Measurements from ENCODE around the gene CD55.

CD55 gene

DNA sequence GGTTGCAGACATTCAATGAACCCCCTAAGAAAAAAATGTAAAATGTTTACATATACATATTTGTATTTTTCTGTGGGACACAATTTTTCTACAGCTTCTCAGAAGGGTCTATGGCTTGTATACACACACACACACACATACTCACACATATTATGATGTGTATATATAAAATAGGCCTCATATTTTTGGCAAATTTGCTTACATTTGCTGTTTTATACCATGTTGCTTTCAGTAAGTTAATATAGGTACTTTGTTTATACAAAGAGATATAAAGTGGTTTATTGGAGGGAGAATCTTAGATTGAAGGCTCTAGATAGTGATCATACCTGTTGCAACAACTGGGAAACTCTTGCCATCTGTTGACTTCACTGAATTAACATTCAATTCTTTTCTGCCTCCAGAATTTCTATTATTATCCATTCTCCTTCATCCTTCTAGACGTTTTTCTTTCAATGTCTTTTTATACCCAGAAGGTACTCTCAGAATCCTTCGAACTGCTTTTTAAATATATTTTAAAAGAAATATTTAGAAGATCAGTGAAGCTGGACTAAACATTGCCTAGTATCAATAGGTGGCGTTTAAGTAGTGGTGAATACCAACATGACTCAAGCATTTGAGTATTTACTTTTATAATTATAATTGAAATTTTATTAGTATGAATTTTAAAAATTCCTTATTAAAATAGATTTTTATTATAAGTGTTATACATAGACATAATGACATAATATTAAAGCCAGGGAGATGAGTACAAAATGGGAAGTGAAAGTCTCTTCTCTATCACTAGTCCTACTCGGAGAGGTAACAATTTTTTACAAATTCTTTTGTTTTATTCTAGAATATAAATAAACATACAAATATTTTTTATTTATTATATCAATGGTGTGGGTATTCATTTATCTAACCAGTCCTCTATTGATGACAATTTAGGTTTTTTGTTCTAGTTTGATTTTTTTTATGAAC lies 10.2 kb downstream of the CD55 start:
- Mint-ChIP-seq H3K9me3 (peaks cover 3% of the 10 kb centered on the region), H3K27ac (no peak overlapping the region), H3K4me3 (no peak overlapping the region), H3K27me3 (no peaks in the 10 kb centered on the region), H3K36me3 (peaks cover 65% of the 10 kb centered on the region), H3K4me1 (peaks cover 77% of the 10 kb centered on the region)
- no peak for ATAC-seq

DNA sequence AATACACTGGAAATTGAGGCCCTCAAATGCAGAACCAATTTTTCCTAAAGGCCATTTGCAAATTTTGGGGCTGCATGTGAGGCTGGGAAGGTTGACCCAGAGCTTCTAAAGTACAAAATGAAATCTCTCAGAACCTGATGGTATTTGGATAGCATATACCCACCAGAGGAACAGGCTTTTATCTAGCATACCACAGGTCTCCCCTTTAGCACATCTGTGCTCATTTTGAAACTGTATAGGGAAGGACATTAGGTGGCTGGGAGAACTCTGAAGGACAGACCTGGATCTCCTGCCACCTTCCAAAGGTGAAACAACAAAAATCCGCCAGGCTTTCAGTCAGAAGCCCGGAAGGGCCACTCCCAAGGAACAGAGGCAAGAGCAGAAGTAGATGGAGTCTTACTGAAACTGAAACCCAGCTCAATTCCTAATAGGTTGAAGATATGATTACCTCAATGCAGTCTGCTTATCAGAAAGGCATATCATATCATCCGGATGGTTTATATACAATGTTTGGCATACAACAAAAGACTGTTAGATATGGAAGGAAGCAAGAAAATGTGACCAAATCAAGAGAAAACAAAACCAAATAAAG lies 11.6 kb downstream of the CD55 start:
- no peak for ATAC-seq
- no peaks in the 10 kb centered on the region for H3K27me3 Mint-ChIP-seq
- peak overlapping the region; percentile 97 for H3K27ac Mint-ChIP-seq
- peaks cover 60% of the 10 kb centered on the region for H3K36me3 Mint-ChIP-seq
- peaks cover 3% of the 10 kb centered on the region for H3K9me3 Mint-ChIP-seq
- peak overlapping the region; percentile 53 for H3K4me3 Mint-ChIP-seq
- peaks cover 80% of the 10 kb centered on the region for H3K4me1 Mint-ChIP-seq

DNA sequence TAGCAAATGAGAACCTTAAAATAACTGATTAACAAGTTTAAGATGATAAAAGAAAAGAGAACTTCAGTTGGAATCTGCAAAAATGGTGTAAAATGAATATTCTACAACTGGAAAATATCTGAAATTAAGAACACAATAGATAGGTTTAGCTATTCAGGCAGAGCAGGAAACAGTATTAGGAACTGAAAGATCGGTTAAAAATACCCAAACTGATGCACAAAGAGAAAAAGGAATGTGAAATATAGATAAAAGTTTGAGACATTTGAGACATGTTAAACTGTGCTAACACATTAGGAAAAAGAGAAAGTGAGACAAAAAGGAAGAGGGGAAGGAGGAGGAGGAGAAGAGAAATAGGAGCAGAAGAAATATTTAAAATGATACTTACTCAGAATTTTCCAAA lies 12.1 kb downstream of the CD55 start:
- peaks cover 55% of the 10 kb centered on the region for H3K36me3 Mint-ChIP-seq
- H3K4me3 Mint-ChIP-seq = peak overlapping the region; percentile 53
- H3K27me3 Mint-ChIP-seq = no peaks in the 10 kb centered on the region
- ATAC-seq = no peak
- peak overlapping the region; percentile 97 for H3K27ac Mint-ChIP-seq
- peaks cover 76% of the 10 kb centered on the region for H3K4me1 Mint-ChIP-seq
- peaks cover 3% of the 10 kb centered on the region for H3K9me3 Mint-ChIP-seq

DNA sequence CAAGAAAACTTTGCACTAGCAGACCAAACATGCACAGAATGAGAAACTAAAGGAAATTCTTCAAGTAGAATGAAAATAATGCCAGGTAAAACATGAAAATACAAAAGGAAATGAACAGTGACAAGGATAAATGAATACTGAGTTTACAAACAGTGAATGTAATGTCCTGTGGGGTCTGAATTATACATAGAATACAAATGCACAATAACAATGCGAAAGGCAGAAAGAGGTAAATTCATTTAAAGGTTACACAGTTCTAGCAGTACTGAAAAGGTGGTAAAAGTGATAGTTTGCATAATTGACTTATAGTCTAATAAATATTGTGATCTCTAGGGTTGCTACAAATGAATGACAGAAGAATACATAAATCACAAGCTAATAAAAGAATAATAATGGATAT lies 12.9 kb downstream of the CD55 start:
- ATAC-seq = no peak
- Mint-ChIP-seq H3K4me1 (peaks cover 69% of the 10 kb centered on the region), H3K27me3 (no peaks in the 10 kb centered on the region), H3K9me3 (peaks cover 3% of the 10 kb centered on the region), H3K27ac (peak overlapping the region; percentile 97), H3K4me3 (no peak overlapping the region), H3K36me3 (peaks cover 50% of the 10 kb centered on the region)

DNA sequence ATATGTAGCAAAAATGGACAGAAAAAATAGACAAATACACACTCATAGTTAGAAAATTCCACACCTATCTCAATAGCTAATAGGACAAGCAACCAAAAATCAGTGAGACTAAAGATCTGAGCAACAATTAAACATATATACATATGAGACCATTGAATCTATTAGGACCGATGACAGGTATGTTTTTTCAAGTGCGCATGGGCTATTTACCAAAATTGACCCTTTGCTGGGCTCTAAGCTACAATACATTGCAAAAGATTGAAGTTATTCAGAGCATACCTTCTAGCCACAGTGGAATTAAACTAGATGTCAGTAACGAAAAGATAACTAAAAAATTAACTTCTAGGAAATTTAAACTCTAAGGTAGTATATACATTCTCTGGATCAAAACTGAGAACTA lies 13.7 kb downstream of the CD55 start:
- ATAC-seq = no peak
- H3K9me3 Mint-ChIP-seq = peaks cover 3% of the 10 kb centered on the region
- no peaks in the 10 kb centered on the region for H3K27me3 Mint-ChIP-seq
- H3K27ac Mint-ChIP-seq = peak overlapping the region; percentile 97
- peaks cover 50% of the 10 kb centered on the region for H3K36me3 Mint-ChIP-seq
- H3K4me1 Mint-ChIP-seq = peaks cover 65% of the 10 kb centered on the region
- no peak overlapping the region for H3K4me3 Mint-ChIP-seq

DNA sequence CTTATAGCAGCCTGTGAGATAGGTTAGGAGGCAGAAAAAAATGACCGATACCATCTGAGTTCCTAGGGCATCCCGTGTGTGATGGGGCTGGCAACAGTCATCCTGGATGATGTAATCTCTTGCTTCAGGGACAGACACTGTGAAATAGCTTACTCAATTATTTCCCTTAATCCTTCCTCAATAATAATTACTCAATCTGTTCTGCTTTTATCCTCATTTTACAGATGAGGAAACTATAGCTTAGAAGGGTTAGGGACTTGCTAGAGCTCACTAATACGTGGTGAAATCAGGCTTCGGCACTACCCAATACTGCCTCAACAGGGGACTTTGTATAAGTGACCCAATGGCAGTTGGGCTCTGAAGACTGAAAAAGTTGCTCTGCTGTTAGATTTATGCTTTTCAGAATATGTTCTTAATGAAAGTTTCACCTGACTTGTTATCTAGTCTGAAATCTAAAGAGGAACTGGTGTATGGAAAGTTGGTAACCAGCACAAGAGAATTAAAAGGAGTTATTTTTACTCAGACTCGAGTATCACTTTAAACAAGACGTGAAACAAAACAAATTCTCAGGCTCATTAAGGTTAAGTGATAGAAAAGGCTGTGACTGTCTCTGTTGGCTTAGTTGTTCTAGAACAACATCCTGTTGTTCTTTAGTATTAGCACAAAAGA lies 14.4 kb downstream of the CD55 start:
- H3K4me3 Mint-ChIP-seq = peak overlapping the region; percentile 67
- peaks cover 49% of the 10 kb centered on the region for H3K36me3 Mint-ChIP-seq
- peak; percentile 65 for ATAC-seq
- peak overlapping the region; percentile 97 for H3K27ac Mint-ChIP-seq
- H3K4me1 Mint-ChIP-seq = peaks cover 63% of the 10 kb centered on the region
- H3K9me3 Mint-ChIP-seq = peaks cover 3% of the 10 kb centered on the region
- no peaks in the 10 kb centered on the region for H3K27me3 Mint-ChIP-seq

DNA sequence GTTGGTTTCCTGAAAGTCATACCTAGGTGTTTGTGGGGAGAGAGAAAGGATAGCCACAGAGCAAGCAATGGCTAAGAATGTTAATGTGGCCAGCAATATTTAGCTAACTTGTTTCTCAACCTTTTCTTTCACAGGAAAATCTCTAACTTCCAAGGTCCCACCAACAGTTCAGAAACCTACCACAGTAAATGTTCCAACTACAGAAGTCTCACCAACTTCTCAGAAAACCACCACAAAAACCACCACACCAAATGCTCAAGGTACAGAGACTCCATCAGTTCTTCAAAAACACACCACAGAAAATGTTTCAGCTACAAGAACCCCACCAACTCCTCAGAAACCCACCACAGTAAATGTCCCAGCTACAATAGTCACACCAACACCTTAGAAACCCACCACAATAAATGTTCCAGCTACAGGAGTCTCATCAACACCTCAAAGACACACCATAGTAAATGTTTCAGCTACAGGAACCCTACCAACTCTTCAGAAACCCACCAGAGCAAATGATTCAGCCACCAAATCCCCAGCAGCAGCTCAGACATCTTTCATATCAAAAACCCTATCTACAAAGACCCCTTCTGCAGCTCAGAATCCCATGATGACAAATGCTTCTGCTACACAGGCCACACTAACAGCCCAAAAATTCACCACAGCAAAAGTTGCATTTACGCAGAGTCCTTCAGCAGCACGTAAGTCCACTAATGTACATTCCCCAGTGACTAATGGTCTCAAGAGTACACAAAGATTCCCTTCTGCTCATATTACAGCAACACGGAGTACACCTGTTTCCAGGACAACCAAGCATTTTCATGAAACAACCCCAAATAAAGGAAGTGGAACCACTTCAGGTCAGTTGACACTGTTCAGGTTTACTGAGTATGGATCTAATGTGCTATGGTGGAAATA lies 15.3 kb downstream of the CD55 start:
- peaks cover 66% of the 10 kb centered on the region for H3K4me1 Mint-ChIP-seq
- peak overlapping the region; percentile 97 for H3K27ac Mint-ChIP-seq
- peaks cover 3% of the 10 kb centered on the region for H3K9me3 Mint-ChIP-seq
- H3K36me3 Mint-ChIP-seq = peaks cover 59% of the 10 kb centered on the region
- H3K4me3 Mint-ChIP-seq = peak overlapping the region; percentile 67
- ATAC-seq = peak; percentile 91
- H3K27me3 Mint-ChIP-seq = no peaks in the 10 kb centered on the region

DNA sequence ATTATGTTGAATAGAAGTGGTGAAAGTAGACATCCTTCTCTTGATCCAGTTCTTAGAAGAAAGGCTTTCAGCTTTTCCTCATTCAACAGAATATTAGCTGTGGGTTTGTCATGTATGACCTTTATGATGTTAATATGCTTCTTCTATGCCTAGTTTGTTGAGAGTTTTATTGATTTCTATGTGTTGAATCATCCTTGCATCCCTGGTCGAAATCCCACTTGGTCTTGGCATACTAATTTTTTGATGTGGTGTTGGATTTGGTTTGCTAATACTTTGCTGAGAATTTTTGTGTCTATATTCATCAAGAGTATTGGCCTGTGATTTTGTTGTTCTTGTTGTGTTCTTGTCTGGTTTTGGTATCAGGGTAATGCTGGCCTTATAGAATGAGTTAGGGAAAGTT lies 20.9 kb downstream of the CD55 start:
- no peak overlapping the region for H3K4me3 Mint-ChIP-seq
- peaks cover 67% of the 10 kb centered on the region for H3K4me1 Mint-ChIP-seq
- H3K27me3 Mint-ChIP-seq = no peaks in the 10 kb centered on the region
- H3K27ac Mint-ChIP-seq = peak overlapping the region; percentile 0
- ATAC-seq = no peak
- peaks cover 83% of the 10 kb centered on the region for H3K36me3 Mint-ChIP-seq
- H3K9me3 Mint-ChIP-seq = no peaks in the 10 kb centered on the region

DNA sequence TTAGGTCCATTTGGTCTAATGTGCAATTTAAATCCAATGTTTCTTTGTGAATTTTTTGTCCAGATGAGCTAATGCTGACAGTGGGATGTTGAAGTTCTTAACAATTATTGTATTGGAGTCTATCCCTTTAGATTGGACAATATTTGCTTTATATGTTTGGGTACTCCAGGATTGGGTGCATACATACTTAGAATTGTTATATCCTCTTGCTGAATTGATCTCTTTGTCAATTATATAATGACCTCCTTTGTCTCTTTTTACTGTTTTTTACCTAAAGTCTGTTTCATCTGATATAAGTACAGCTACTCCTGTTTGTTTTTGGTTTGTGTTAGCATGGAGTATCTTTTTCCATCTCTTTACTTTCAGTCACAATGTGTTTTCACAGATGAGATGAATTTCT lies 22.2 kb downstream of the CD55 start:
- Mint-ChIP-seq H3K27me3 (no peaks in the 10 kb centered on the region), H3K36me3 (peaks cover 93% of the 10 kb centered on the region), H3K27ac (no peak overlapping the region), H3K9me3 (no peaks in the 10 kb centered on the region), H3K4me3 (no peak overlapping the region), H3K4me1 (peaks cover 68% of the 10 kb centered on the region)
- ATAC-seq = no peak

DNA sequence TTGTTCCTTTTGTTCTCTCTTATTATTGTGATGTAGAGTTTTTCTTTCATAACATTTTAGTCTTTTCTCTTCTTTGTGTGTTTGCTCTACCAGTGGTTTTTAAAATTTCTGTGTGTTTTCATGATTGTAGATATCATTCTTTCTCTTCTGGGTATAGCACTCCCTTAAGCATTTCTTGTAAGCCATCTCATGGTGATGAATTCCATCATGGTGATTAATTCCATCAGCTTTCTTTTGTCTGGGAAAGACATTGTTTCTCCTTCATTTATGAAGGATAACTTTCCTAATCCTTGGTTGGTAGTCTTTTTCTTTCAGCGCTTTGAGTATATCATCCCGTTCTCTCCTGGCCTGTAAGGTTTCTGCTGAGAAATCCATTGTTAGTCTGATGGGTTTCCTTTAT lies 22.7 kb downstream of the CD55 start:
- peaks cover 68% of the 10 kb centered on the region for H3K4me1 Mint-ChIP-seq
- no peak for ATAC-seq
- H3K27me3 Mint-ChIP-seq = no peaks in the 10 kb centered on the region
- no peak overlapping the region for H3K4me3 Mint-ChIP-seq
- peaks cover 98% of the 10 kb centered on the region for H3K36me3 Mint-ChIP-seq
- H3K9me3 Mint-ChIP-seq = no peaks in the 10 kb centered on the region
- no peak overlapping the region for H3K27ac Mint-ChIP-seq

DNA sequence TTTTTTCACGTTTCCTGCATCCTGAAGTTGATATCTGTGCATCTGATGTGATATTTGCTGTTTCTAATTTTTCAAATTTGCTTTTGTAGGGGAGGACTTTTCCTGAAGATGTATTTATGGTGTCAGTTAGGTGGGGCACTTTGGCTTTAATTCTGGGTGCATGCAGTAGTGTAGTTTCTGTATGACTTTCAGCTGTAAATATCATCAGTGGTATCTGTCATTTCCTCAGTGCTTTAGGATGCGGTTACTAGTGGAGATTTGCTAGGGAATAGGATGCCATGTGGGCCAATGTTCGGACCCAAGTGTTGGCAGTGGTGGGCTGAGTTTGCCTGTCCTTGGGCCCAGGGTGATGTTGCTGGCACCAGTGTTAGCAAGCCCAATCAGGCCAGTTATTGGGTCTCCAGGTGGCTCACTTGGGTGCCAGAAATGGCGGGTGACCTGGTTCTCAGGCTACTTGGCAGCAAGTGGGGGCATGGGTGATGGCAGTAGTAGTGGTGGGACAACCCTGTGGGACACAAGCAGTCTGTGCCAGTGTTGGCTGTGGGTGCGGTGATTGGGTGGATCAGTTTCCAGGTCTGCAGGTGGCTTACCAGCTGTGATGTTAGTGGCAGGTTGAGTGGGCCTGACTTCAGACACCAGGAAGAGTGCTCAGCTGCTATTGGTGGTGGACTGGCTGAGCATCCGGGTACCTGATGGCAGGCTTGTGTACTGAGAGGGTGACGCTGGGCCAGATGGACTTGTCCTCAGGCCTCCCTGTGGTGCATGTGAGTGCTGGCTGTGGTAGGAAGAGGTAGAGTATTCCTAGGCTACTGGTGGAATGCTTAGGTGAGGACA lies 24.4 kb downstream of the CD55 start:
- H3K27ac Mint-ChIP-seq = peak overlapping the region; percentile 64
- H3K9me3 Mint-ChIP-seq = peaks cover 4% of the 10 kb centered on the region
- ATAC-seq = no peak
- H3K4me3 Mint-ChIP-seq = no peak overlapping the region
- peaks cover 99% of the 10 kb centered on the region for H3K36me3 Mint-ChIP-seq
- peaks cover 79% of the 10 kb centered on the region for H3K4me1 Mint-ChIP-seq
- H3K27me3 Mint-ChIP-seq = no peaks in the 10 kb centered on the region

DNA sequence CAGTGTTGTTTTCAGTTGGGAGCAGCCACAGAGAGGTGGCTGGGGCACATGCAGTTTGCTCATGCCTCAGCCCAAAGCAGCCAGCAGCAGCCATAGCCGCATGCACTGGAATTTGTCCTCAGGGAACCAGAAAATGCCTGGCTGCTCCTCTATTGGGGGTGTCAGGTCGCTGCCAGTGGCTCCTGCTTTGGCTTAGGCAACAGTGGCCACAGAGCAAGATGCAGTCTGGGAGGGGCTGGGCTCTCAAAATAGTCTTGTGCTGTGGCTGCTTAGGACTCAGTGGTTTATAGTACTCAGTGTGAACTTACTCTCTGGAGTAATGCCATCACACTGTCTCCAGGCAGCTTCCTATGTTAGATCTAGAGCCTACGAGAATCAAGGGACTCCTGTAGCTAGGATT lies 25.0 kb downstream of the CD55 start:
- Mint-ChIP-seq H3K27ac (peak overlapping the region; percentile 64), H3K4me1 (peaks cover 77% of the 10 kb centered on the region), H3K4me3 (no peak overlapping the region), H3K27me3 (no peaks in the 10 kb centered on the region), H3K36me3 (peaks cover 98% of the 10 kb centered on the region), H3K9me3 (peaks cover 4% of the 10 kb centered on the region)
- ATAC-seq = no peak

DNA sequence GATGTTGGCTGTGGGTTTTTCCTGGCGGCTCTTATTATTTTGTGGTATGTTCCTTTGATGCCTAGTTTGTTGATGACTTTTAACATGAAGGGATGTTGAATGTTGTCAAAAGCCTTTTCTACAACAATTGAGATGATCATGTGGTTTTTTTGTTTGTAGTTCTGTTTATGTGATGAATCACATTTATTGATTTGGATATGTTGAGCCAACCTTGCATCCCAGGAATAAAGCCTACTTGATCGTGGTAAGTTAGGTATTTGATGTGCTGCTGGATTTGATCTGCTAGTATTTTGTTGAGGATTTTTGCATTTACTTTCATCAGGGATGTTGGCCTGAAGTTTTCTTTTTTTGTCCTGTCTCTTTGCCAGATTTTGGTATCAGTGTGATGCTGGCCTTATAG lies 28.5 kb downstream of the CD55 start:
- no peak overlapping the region for H3K4me3 Mint-ChIP-seq
- H3K9me3 Mint-ChIP-seq = peaks cover 4% of the 10 kb centered on the region
- no peak for ATAC-seq
- no peak overlapping the region for H3K27ac Mint-ChIP-seq
- no peaks in the 10 kb centered on the region for H3K27me3 Mint-ChIP-seq
- H3K4me1 Mint-ChIP-seq = peaks cover 57% of the 10 kb centered on the region
- peaks cover 69% of the 10 kb centered on the region for H3K36me3 Mint-ChIP-seq

DNA sequence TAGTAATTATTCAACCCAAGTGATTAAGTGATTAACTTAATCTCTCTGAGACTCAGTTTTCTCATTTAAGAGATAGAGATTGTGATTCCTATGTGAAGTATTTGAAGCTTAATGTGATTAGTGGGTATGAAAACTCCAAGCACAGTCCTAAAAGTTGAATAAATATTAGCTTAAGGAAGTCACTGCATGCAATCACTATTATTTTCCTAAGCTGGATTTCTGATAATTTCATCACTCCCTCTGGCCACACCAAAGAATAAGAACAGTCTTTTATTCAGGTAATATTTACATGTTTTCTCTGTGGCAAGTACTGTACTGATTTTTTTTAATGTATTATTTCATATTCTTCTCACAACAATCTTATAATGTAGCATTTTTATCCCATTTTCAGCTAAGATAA lies 31.1 kb downstream of the CD55 start:
- no peak overlapping the region for H3K4me3 Mint-ChIP-seq
- peak overlapping the region; percentile 37 for H3K27ac Mint-ChIP-seq
- no peaks in the 10 kb centered on the region for H3K27me3 Mint-ChIP-seq
- peaks cover 4% of the 10 kb centered on the region for H3K9me3 Mint-ChIP-seq
- ATAC-seq = no peak
- peaks cover 44% of the 10 kb centered on the region for H3K36me3 Mint-ChIP-seq
- peaks cover 40% of the 10 kb centered on the region for H3K4me1 Mint-ChIP-seq

All from stimulated activated memory B cell treated with anti-CD40 and anti-IgM and Interleukin-4, amounts not matched to agents 10 μg/mL and 1 μg/mL and 100 μg/mL, for 72 hours (primary cell).